Measurements from ENCODE around the gene MTMR11.
"Not testable (repeated sequence)": the region's sequence is repeated elsewhere in the genome, so short reads cannot be mapped to it uniquely, and the experiment has no call there.

The MTMR11 gene

DNA sequence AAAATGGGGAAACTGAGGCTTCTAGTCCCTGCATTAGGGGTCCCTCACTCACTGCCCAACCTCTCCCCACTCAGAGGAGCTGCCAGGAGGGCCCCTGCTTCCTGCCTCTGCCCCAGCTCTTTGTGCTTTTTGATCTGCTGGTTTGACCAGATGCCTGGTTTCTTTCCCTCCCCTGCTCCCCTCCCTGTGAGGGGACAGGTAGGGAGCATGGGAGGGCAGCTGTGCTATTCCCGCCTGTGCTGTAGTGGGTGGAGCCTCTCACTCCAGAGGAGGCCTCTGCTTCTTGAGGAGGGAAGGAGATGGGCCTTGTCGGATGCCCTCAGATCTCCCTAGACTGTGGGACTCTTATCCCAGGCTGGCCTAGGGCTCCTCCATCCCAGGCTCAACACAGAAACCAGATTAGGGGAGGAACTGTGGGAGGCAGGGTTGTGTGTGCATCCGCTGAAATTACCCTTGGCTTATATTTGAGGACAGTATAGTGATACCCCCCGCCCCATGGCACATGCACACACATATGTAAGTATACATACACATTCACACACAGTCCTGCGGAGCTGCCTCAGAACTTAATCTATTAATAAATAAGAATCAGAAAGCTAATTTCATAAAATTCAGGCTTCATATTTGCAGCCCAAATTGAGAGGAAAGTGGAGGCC lies 32.7 kb downstream of the MTMR11 start:
- DNase-seq: no peak

DNA sequence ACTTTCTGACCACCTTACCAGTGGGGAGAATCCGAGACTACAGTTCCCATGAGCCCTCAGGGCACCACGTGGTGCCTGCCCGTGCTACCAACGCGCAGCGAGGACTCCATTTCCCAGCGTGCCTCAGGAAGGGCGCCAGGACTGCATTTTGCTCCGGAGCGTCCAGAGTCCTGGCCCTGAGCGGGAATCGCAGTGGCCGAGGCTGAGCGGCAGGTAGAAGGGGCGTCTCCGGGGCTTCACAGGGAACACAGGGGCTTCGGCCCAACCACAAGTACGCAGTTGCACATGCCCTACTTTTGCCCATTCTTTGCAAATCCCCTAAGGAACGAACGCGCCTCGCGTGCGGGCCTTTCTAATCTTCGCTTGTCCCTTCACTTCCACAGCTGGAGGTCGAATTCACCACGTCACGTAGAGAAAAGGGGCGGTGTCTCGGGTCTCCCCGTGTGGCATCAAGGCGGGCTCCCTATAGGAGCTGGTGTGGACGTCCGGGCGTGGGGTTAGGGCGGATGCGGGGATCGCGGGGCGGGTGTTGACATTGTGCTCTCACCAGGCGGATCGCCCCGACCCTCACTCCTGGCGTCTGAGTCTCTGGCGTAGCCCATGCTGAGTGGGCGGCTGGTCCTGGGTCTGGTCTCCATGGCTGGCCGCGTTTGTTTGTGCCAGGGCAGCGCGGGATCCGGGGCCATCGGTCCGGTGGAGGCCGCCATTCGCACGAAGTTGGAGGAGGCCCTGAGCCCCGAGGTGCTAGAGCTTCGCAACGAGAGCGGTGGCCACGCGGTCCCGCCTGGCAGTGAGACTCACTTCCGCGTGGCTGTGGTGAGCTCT lies 37.0 kb downstream of the MTMR11 start, which contains the start of gene BOLA1:
Gene BOLA1, plus strand, starts transcription at position 109 of the 825 bp plus-strand sequence. Its CDS starts 492 bp downstream, at position 601.
- peak; percentile 97 for DNase-seq

DNA sequence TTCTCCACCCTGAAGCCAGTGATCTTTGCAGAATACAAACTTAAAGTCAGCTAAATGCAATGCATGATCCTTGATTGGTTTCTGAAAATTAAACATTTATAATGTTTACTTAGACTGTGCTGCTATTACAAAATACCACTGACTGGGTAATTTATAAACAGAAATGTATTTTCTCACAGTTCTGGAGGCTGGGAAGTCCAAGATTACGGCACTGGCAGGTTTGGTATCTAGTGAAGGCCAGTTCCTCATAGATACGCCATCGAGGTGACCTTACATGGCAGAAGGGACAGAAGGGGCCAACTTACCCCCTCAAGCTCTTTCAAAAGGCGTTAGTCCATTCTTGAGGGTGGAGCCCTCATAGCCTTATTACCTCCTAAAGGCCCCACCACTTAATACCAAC lies 40.1 kb downstream of the MTMR11 start:
- DNase-seq: no peak

DNA sequence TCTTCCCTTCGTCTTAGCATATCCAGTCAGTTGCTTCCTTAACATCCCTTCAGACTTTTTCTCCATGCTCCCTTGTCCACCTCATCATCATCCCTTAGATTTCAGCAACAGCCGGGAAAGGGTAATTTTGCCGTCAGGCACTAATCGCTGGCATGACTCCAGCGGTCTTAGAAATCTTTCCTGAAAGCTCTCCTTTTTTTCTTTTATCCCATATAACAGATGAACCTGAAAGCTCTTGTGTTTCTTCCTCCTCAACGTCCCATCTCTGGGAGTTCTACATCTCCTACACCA lies 47.7 kb downstream of the MTMR11 start:
- no peak for DNase-seq

DNA sequence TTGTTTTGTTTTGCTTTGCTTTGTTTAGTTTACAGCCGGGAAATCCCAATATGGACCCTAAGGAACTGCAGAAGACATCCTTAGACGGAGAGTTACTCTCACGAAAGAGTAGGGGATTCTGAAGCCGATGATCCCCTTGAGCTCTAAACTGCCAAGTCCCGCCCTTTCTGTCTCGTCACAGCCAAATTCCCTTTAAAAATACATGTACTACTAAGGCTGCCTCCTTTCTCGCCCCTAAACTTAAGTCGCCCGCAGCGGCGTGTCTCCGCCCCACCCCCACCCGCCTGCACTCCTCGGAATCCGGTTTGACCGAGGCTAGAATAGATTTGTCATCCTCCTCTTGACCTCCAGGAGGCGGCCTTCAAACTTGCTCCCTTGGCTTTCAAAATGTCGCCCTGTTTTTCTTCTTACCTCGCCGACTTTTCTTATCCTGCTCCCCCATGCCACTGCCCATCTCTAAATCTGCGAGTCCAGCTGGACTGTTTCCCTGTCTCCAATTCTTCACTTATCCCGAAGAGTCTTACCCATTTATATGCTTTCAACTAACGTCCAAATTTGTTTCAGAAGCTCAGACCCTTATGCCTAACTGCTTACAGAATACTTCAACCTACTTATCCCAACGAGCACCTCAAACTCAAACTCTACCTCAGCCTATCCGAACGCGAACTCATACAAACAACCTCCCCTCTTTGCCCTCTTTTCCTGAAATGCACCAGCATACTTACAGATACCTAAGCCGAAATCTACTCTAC lies 48.3 kb downstream of the MTMR11 start:
- peak; percentile 89 for DNase-seq

DNA sequence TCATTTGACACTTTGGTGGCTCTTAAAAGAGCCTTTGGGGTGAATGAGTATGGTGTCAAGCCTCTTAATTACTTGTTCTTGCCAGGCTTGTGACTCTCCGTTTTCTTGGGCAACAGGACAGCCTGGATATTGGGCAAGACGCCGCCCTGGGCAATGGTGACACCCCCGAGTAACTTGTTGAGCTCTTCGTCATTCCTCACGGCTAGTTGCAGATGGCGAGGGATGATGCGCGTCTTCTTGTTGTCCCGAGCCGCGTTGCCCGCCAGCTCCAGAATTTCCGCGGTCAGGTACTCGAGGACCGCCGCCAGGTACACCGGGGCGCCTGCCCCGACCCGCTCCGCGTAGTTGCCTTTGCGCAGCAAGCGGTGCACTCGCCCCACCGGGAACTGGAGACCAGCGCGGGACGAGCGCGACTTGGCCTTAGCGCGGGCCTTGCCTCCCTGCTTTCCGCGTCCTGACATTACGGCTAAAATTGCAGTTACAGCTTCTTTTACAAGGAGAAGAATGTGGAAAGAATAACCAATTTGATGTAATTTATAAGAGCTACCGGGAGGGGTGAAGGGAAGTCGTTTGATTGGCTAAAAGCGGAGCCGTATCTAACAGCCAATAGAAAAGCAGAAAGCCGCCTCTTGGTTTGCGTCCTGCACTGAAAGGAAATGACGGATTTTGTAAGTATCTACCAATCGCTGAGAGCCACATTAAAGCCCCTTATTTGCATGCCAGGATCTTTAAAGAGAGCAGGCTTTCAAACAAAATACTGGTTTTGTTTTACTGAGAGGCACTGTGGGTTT lies 49.0 kb downstream of the MTMR11 start:
- DNase-seq: peak; percentile 90

DNA sequence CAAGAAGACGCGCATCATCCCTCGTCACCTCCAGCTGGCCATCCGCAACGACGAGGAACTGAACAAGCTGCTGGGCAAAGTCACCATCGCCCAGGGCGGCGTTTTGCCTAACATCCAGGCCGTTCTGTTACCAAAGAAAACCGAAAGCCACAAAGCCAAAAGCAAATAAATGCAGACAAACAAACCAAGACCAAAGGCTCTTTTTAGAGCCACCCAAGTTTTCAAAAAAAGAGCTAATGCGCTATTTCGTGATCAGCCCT lies 49.6 kb downstream of the MTMR11 start:
- not testable (repeated sequence) for DNase-seq

DNA sequence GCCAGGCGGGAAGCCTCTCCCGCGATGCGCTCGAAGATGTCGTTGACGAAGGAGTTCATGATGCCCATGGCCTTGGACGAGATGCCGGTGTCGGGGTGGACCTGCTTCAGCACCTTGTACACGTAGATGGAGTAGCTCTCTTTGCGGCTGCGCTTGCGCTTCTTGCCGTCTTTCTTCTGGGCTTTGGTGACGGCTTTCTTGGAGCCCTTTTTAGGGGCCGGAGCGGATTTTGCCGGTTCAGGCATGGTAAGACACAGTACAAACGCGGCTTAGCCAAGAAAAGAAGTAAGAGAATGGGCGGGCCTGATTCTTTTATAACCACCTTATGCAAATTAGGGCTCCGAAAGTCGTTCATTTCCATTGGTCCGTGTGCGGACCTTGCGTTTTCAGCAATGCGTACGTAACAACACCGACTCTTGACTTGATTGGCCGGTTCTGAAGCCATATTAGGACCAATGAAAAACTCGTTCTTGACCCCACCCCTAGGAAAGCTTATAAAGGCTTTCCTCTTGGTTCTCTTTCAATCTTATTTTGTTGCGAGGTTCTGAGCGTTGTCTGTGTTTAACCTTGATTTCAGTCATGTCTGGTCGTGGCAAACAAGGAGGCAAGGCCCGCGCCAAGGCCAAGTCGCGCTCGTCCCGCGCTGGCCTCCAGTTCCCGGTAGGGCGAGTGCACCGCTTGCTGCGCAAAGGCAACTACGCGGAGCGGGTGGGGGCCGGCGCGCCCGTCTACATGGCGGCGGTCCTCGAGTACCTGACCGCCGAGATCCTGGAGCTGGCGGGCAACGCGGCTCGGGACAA lies 50.1 kb downstream of the MTMR11 start:
- peak; percentile 91 for DNase-seq

DNA sequence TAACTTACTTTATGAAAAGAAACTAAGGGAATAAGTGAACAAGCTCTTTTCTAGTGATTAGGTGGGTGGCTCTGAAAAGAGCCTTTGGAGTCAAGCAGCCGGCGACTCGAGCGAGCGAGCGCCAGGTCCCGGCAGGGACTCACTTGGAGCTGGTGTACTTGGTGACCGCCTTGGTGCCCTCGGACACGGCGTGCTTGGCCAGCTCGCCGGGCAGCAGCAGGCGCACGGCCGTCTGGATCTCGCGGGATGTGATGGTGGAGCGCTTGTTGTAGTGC lies 50.6 kb downstream of the MTMR11 start:
- not testable (repeated sequence) for DNase-seq

DNA sequence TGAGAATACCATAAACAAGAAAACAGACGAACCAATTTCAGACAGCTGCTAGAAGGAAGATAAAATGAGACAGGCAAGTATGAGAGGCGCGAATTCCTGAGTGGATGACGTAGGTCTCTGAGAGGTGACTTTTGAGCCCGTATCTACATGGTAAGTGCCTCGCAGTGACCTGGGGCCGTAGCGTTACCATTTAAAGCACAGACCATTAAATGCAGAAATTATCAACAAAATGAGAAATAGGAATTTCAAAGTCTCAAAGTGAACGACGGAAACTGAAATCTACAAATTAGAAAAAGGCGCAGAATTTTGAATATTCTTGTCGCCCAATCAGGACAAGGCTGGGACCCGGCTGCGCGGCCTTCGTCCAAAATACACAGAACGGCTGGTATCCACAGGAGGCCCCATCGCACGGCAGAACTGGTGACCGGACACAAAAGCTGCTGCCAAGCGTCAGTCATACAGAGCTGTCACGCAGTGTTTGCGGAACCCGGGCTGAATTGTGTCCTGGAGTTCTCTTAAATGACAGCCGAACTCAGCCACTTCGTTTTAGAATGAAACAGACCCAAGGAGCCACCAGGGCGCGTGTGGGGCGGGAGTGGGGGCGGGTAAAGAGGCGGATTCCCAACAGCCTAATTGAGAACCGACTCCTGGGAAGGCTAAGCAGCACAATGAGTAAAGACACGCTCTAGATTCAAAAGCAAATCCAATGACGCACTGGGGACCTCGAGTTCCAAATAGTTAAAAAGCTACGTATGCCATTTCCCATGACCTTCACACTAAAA lies 51.1 kb downstream of the MTMR11 start:
- peak; percentile 85 for DNase-seq

DNA sequence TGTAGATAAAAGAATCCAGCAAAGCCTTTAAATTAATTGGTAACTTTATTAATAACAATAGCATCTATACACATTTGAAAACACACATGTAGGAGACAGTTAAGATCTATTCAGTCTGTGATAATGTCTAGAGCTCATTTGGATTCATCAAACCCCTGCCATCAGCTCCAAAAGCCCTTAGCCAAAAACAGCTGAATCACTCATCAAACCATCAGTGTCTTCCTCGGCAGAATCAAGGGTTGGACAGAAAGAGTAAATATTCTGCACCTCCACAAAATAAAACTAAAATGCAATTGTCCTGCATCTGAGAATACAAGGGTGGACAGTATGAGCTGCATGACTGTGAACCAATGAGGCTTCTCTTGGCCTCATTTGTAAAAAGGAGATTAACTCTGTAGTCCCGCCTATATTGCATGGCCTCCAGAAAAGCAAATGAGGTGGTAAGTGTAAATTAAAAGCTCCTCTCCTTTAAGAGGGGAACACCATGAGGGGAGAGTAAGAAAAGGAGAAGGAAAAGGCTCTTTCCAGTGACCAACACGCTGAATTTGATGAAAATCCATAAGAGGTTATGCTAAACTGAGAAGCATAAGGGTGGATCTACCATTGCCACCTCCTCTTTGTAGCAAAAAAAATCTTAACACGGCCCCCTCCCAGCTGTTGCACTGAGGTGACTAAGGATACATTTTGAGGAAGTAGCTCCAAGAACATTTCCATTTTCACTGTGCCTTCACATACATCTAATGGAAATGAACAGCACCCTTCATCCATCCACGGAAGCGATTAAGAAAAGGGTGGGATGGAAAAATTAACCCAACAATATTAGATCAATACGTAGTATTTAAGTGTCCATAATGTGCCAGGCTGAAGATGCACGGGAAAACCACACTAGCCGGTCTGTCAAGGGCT lies 52.0 kb downstream of the MTMR11 start:
- DNase-seq: peak; percentile 53

DNA sequence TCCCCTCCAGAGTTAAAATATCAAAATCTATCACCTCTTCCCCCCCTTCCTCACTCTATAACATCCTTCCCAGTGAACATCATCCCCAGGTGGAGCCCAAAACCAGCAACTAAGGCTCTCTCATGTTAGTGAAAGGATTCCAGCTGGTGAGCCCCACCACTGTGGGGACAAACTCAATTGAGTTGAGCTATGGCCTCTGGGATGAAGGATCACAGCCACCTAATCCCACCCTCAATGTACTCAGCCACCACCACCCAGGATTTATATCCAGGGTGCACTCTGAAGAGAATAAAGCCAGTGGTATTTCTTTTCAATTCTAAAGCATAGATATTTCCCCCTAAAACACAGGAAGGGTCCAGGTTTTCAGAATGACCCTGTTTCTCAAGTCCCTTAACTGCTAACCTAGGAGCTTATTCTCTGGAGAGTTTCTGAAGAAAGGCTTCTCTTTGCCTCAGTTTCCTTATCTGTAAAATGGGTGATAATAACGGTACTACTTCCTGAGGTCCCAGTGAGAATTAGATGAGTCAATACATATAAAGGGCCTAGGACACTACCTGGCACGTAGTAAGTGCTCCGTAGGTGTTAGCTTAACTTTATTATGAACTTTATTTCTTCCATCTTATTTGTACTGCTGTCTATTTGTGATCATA lies 53.0 kb downstream of the MTMR11 start:
- no peak for DNase-seq

DNA sequence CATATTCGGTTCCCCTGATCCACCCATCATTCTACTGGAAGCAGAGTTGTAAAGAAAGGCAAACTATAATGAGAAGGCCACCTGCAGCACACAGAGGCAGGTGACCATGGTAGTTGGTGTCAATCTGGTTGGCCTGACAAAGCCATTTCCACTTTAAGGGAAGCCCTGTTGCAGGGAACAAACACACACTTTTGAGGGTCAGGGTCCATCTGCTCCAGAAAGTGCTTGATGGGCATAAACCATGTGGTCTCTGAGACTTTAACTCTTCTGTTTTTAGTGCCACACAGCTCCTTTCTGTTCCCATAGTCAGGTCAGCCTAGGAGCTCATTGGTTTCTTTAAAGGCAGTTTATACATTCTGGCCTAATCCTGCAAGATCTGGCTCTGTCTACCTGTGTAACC lies 54.8 kb downstream of the MTMR11 start:
- DNase-seq: no peak

DNA sequence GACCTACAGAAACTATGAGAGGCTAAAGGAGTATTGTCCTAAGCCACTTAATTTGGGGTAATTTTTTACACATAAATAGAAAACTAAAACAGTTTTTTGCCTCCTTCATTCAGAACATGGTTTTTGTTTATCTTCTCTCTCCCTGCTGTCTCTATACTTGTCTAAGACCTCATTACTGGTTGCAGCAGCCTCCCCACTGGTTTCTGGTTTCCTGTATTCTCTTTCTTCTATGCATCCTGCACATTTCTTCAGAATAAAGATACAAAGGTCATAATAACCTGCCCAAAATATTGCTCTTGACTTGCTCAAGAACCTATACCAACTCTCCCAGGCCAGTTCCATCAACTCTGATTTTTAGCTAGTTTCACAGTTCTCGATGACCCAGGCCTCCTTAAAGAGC lies 57.1 kb downstream of the MTMR11 start:
- no peak for DNase-seq
